Prostate gland (tissue), 2 donors: ENCODE measurements around the gene CTNND2.

Experiments
- CTCF ChIP-seq, 4 experiments: fragments of 200-600 bp in 2 of 4; fragments of 450-650 bp in 2 of 4; sonication (generic) in 2 of 4; IDR thresholded peaks; 1 replicate in 3 of 4; 2 replicates in 1 of 4; pipeline ENCODE4 v1.5.1; 2016 to 2019; ENCODE audit warnings: antibody characterized with exemption in 4 of 4, mild to moderate bottlenecking in 2 of 4, moderate library complexity in 2 of 4
- POLR2A ChIP-seq: fragments of 450-650 bp; IDR thresholded peaks from one replicate; pipeline ENCODE4 v1.6.1; 2016; ENCODE audit warnings: antibody characterized with exemption, mild to moderate bottlenecking

DNA sequence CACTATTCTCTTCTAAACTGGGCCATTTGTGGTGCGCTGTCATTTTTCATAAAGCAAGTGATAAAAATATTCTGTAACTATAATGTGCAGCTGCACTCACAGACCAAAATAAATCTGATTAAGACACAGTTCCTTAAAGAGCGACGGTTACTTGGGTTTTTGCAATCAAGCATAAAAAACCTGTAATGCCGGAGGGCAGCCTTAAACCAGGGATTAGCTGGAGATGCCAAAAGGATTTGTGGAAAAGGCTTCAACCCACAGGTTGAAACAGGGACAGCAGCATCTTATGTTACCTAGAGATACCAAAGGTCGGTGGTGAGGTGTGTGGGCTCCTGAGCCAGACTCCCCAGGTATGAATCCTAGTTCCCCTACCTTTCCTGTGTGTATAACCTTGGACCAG is 49.3 kb downstream of the CTNND2 start:
- TF ChIP-seq CTCF (IDR thresholded peaks at IDR 0.05) (no peak), POLR2A (no peak)
